ENCODE results near the gene SDF2.
A peak's percentile ranks its signal among the peaks of the same experiment; 100 is the strongest.
"Not testable (repeated sequence)": the region's sequence is repeated elsewhere in the genome, so short reads cannot be mapped to it uniquely, and the experiment has no call there.

SDF2 gene

DNA sequence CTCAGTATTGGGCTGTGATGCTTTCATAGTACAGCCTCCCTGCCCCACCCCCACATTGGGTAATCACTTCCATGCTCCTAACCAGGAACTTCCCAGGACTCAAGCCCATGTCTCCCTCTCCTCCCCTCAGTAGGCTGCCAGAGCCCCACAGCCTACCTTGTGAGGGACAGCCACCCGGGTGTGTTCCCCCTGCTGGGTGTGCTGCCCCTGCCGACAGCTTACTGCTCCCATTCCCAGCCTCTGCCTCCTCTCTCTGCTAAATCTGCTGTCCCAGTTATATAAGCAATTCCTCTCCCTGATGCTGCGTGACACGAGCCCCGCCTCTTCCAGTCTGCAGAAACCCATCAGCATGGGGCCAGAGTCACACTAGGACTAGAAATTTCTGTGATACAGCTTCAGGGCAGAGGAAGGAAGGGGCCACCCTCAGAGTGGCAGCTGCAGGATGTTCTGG lies 47.8 kb downstream of the SDF2 start, which contains the start of gene RSKR:
RSKR (minus strand) TSS at position 255 of the 451 bp plus-strand sequence; CDS start at position 231, 24 bp downstream.
- TF ChIP-seq, protein P1, sequence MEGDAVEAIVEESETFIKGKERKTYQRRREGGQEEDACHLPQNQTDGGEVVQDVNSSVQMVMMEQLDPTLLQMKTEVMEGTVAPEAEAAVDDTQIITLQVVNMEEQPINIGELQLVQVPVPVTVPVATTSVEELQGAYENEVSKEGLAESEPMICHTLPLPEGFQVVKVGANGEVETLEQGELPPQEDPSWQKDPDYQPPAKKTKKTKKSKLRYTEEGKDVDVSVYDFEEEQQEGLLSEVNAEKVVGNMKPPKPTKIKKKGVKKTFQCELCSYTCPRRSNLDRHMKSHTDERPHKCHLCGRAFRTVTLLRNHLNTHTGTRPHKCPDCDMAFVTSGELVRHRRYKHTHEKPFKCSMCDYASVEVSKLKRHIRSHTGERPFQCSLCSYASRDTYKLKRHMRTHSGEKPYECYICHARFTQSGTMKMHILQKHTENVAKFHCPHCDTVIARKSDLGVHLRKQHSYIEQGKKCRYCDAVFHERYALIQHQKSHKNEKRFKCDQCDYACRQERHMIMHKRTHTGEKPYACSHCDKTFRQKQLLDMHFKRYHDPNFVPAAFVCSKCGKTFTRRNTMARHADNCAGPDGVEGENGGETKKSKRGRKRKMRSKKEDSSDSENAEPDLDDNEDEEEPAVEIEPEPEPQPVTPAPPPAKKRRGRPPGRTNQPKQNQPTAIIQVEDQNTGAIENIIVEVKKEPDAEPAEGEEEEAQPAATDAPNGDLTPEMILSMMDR (conservative IDR thresholded peaks at IDR 0.05; ENCODE audit: low read length): no peak
- H3K4me3 ChIP-seq (ENCODE audit: low read length): no peak within 1 kb of the TSS
- peak; percentile 8 for DNase-seq (ENCODE audit: low read depth)

DNA sequence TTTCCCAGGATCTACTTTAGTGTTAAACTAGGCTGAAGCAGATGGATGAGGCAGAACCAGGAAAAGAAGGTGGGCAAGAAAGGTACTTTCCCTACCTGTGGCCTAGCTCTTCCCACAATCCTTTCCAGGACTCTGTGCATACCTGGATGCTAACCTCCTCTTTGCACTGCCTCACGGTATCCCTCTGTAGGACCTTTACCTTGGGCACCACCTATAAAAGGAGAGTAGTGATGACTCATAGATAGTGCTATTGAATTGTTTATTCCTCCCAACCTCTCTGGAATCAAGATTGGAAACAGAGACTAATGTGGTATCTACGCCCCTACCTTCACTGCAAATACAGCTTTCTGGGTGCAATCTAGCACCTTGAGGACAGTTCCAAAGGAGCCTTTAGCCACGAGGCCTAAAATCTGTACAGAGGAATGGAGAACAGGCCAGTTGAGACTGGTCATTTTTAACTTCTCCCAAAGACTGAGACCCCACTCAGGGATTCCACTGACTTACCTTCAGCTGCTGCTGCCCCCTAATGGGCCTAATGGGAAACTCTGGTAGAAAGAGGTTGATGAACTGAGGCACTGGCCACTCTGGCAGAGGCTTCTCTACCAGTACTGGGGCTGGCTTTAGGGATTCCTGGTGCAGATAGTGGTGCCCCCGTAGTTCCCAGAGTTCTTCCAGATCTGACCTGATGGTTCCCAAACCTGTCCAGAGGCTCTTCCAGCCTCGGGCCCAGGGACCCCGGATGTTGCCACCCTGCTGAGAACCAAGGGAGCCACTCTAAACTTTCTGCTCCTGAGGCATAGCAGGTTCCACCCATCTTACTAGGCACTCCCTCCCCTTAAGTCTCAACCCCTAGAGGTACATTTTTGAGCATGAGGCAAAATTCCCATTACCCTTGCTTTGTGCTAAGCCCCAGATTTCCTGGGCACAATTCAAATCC lies 48.5 kb downstream of the SDF2 start:
- TF ChIP-seq, protein P1 (conservative IDR thresholded peaks at IDR 0.05; ENCODE audit: low read length): peak; percentile 73
- peak; percentile 24 for DNase-seq (ENCODE audit: low read depth)
- H3K4me3 ChIP-seq (ENCODE audit: low read length): no peak overlapping the region

DNA sequence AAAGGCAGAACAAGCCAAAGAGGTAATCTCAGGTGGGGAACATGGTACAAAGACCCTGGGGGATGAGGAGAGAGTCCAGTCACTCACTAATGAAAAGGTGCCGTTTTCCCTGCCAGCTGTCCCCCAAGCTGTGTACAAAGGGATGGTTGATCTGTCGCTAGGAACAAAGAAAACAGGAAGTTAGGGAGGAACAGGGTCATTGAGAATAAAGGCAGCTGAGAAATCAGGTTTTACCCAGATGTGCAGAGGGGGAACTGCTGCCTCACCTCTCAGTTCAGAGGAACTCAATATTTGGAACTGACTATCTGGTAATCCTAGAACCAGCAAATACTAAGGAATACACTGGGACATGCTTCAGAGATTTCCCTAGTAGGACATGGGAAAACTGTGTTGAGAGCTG lies 49.2 kb downstream of the SDF2 start:
- H3K4me3 ChIP-seq (ENCODE audit: low read length): no peak overlapping the region
- DNase-seq (ENCODE audit: low read depth): no peak
- TF ChIP-seq, protein P1 (conservative IDR thresholded peaks at IDR 0.05; ENCODE audit: low read length): no peak

DNA sequence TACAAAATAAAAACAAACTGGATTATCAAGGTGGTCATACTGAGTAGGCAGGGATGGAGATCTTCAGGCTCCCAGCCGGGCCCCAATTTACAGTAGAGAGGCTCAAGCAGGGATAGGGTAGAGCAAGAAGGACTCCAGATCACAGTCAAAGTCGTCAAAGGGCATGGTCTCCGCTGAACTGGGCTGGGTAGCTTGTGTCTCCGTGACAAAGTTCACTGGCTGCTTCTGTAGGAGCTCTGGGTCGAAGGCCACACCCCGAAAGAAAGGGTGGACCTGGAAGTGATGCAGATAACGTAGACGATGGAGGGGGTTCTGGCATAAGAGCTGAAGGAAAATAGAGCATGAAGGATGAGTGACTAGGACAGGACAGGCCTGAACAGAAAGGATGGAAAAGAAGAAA lies 51.3 kb downstream of the SDF2 start:
- TF ChIP-seq, protein P1 (conservative IDR thresholded peaks at IDR 0.05; ENCODE audit: low read length): no peak
- no peak overlapping the region for H3K4me3 ChIP-seq (ENCODE audit: low read length)
- DNase-seq (ENCODE audit: low read depth): no peak

DNA sequence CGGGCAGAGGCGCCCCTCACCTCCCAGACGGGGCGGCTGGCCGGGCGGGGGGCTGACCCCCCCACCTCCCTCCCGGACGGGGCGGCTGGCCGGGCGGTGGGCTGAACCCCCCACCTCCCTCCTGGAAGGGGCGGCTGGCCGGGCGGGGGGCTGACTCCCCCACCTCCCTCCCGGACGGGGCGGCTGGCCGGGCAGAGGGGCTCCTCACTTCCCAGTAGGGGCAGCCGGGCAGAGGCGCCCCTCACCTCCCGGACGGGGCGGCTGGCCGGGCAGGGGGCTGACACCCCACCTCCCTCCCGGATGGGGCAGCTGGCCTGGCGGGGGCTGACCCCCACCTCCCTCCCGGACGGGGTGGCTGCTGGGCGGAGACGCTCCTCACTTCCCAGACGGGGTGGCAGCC lies 57.7 kb downstream of the SDF2 start:
- H3K4me3 ChIP-seq (ENCODE audit: low read length); DNase-seq (ENCODE audit: low read depth): not testable (repeated sequence)

DNA sequence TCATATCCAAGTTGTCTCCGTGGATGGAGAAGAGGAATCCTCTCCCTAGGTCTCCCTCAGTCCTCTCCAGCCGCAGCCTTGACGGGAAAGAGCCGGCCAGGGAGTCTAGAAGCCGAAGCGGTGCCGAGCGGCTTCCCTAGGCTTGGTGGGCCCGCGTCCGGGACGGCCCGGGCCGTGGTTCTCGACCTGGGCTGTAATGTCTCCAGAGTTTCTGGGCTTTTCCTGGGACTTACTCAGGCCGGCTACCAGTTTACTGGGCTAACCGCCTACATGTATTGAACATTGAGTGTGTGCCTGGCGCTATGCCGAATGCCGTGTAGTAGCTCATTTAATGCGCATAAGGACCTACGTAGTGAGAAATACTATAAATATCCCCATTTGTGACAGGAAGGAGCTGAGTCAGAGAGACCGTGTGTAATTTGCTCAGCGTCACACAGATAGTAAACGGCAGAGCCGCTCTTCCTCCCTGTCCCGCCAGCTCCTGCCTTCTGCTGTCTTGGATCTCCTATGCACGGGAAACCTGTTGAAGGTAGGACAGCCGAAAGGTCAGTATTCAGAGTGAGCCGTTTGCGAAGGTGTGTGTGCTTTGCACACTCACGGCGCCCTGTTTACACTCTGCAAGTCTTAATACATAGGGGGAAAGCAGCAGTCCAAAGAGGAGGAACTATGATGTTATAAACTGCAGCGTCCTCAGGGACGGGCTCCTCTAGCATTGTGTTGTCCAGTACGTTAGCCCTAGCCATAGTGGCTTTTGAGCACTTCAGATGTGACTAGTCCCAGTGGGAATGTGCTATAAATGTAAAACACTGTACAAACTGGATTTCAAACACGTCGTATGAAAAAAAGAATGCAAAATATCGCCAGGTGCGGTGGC lies 62.2 kb downstream of the SDF2 start:
- peak overlapping the region; percentile 75 for H3K4me3 ChIP-seq (ENCODE audit: low read length)
- peak; percentile 83 for DNase-seq (ENCODE audit: low read depth)
- TF ChIP-seq, protein P1 (conservative IDR thresholded peaks at IDR 0.05; ENCODE audit: low read length): no peak

DNA sequence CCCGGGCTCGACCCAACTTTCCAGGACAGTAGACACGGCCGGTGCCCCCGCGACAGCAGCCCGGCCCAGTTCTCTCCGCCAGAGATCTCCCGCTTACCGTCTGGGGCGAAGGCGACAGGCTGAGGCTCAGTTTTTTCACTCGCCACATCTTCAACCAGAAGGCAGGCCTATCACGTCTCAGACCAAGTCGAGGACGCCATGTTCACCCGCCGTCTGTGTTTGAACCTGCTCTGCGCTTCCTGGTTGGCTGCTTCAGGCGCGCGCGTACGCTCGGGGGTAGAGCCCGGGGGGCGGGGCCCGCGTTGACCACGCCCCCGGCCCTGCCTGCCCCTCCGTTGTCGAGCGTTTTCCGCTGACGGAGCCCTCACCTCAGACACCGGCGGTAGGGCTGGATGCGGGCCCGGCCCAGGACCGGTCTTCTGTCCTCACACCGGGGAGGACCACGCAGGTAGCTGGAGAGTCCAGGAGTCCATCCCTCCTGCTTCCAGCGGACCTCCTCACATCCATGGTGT lies 62.9 kb downstream of the SDF2 start, which contains the start of gene SPAG5:
SPAG5 (minus strand) TSS at position 227 of the 512 bp plus-strand sequence; CDS start at position 148, 79 bp downstream.
- TF ChIP-seq, protein P1 (conservative IDR thresholded peaks at IDR 0.05; ENCODE audit: low read length): no peak
- H3K4me3 ChIP-seq (ENCODE audit: low read length): peak within 1 kb of the TSS; percentile 75

More for the DNA sequence above, 62.9 kb downstream of the SDF2 start, which contains the start of gene SPAG5:
- peak; percentile 86 for DNase-seq (ENCODE audit: low read depth)
